GM23338 (cell line): ENCODE data around the gene NFX1. TPM values are rescaled to one million over a fixed set of nuclear protein-coding genes. Genes with fewer than 3 reads are reported as not detected.

Experiments used
- ATAC-seq: fragments of 200-7000 bp; cut with Tn5 transposase; 3 replicates; pipeline ENCODE4 v1.9.1; 2020
- DNase-seq: peaks from one replicate; pipeline ENCODE4 v3.0.0-alpha.2; 2015; ENCODE audit warnings: low spot score
- H2AFZ ChIP-seq: fragments of 200-600 bp; sonication (generic); 2 replicates; pipeline ENCODE4 v1.8.0; 2016; ENCODE audit warnings: antibody characterized with exemption, mild to moderate bottlenecking, moderate library complexity
- H3F3A ChIP-seq: fragments of 200-600 bp; sonication (generic); replicated peaks from 2 replicates; pipeline ENCODE4 v1.8.0; 2017; ENCODE audit warnings: antibody characterized with exemption, mixed run types, low read depth
- H3K27ac ChIP-seq: fragments of 200-600 bp; sonication (generic); 2 replicates; pipeline ENCODE4 v1.6.1; 2016; ENCODE audit warnings: low read depth
- H3K27me3 ChIP-seq: fragments of 200-600 bp; sonication (generic); 2 replicates; pipeline ENCODE4 v1.8.0; 2016; ENCODE audit warnings: mild to moderate bottlenecking, mixed run types, moderate library complexity; ENCODE audit not compliant: insufficient read depth
- H3K36me3 ChIP-seq: fragments of 200-600 bp; sonication (generic); 2 replicates; pipeline ENCODE4 v1.8.0; 2016; ENCODE audit warnings: mild to moderate bottlenecking; ENCODE audit not compliant: insufficient read depth
- H3K4me1 ChIP-seq: fragments of 200-600 bp; sonication (generic); 2 replicates; pipeline ENCODE4 v1.8.0; 2016; ENCODE audit warnings: mild to moderate bottlenecking, moderate library complexity; ENCODE audit not compliant: insufficient read depth
- H3K4me2 ChIP-seq: fragments of 200-600 bp; sonication (generic); 2 replicates; pipeline ENCODE4 v1.7.1; 2017; ENCODE audit warnings: mixed run types
- H3K4me3 ChIP-seq: fragments of 200-600 bp; sonication (generic); 2 replicates; pipeline ENCODE4 v1.6.1; 2016; ENCODE audit warnings: mixed run types
- H3K79me2 ChIP-seq: fragments of 200-600 bp; sonication (generic); replicated peaks from 2 replicates; pipeline ENCODE4 v1.8.0; 2017; ENCODE audit warnings: mild to moderate bottlenecking; ENCODE audit not compliant: insufficient read depth
- H3K9me2 ChIP-seq: fragments of 200-600 bp; sonication (generic); 2 replicates; pipeline ENCODE4 v1.8.0; 2017; ENCODE audit not compliant: insufficient read depth
- H4K20me1 ChIP-seq: fragments of 200-600 bp; sonication (generic); replicated peaks from 2 replicates; pipeline ENCODE4 v1.8.0; 2017; ENCODE audit warnings: mild to moderate bottlenecking; ENCODE audit not compliant: insufficient read depth
- H3K27ac Mint-ChIP-seq: 2 replicates; pipeline ENCODE4 v1.8.0; 2020; ENCODE audit warnings: inconsistent platforms, mild to moderate bottlenecking, moderate library complexity, mixed read lengths
- H3K27me3 Mint-ChIP-seq: 3 replicates; pipeline ENCODE4 v1.8.0; 2022; ENCODE audit warnings: low read depth, mild to moderate bottlenecking, moderate library complexity, mixed read lengths, inconsistent platforms; ENCODE audit not compliant: insufficient read depth, poor library complexity
- H3K36me3 Mint-ChIP-seq: 3 replicates; pipeline ENCODE4 v1.8.0; 2021; ENCODE audit warnings: low read depth, mild to moderate bottlenecking, inconsistent platforms, moderate library complexity, mixed read lengths
- H3K4me1 Mint-ChIP-seq: 3 replicates; pipeline ENCODE4 v1.8.0; 2020; ENCODE audit warnings: mild to moderate bottlenecking, inconsistent platforms, mixed read lengths
- H3K4me3 Mint-ChIP-seq: 3 replicates; pipeline ENCODE4 v1.8.0; 2021; ENCODE audit warnings: moderate library complexity, mild to moderate bottlenecking, inconsistent platforms, mixed read lengths
- H3K9me3 Mint-ChIP-seq: 3 replicates; pipeline ENCODE4 v1.8.0; 2020; ENCODE audit warnings: moderate library complexity, mild to moderate bottlenecking, inconsistent platforms, mixed read lengths
- CREB1 ChIP-seq: fragments of 250-450 bp; sonication (Bioruptor Pico); IDR thresholded peaks from 2 replicates; pipeline ENCODE4 v1.5.0; 2020; ENCODE audit warnings: low read depth, mild to moderate bottlenecking, moderate library complexity
- CTCF ChIP-seq, 2 experiments: fragments of 200-600 bp in 1 of 2; sonication (generic) in 1 of 2; conservative IDR thresholded peaks; 2 replicates each; pipeline versions ENCODE4 v1.5.1 to v1.6.1; 2016 to 2017; ENCODE audit warnings: antibody characterized with exemption in 2 of 2, low read depth in 2 of 2, mild to moderate bottlenecking in 2 of 2, moderate library complexity in 1 of 2
- ETS1 ChIP-seq: IDR thresholded peaks from 2 replicates; pipeline ENCODE4 v1.6.1; 2016; ENCODE audit warnings: antibody characterized with exemption
- EZH2 ChIP-seq: fragments of 200-600 bp; sonication (generic); IDR thresholded peaks from one replicate; pipeline ENCODE4 v1.8.0; 2017; ENCODE audit warnings: antibody characterized with exemption, mild to moderate bottlenecking, low read depth; ENCODE audit not compliant: unreplicated experiment
- JUNB ChIP-seq: IDR thresholded peaks from one replicate; pipeline ENCODE4 v1.6.1; 2016; ENCODE audit warnings: antibody characterized with exemption; ENCODE audit not compliant: unreplicated experiment
- POLR2AphosphoS5 ChIP-seq: IDR thresholded peaks from 2 replicates; pipeline ENCODE4 v1.6.1; 2016; ENCODE audit warnings: antibody characterized with exemption, low read depth
- REST ChIP-seq: IDR thresholded peaks from one replicate; pipeline ENCODE4 v1.6.1; 2018; ENCODE audit warnings: antibody characterized with exemption; ENCODE audit not compliant: unreplicated experiment
- STAT1 ChIP-seq: IDR thresholded peaks from one replicate; pipeline ENCODE4 v1.6.1; 2016; ENCODE audit warnings: antibody characterized with exemption; ENCODE audit not compliant: unreplicated experiment
- ZNF114 ChIP-seq: fragments of 250-450 bp; sonication (Bioruptor Pico); IDR thresholded peaks from 2 replicates; pipeline ENCODE4 v1.5.0; 2020; ENCODE audit warnings: mild to moderate bottlenecking, moderate library complexity
- ZNF462 ChIP-seq: fragments of 250-450 bp; sonication (Bioruptor Pico); IDR thresholded peaks from 2 replicates; pipeline ENCODE4 v1.5.0; 2020; ENCODE audit warnings: mild to moderate bottlenecking, moderate library complexity
- polyA plus RNA-seq: library from polyadenylated mRNA; unstranded; fragments of >200 nt; fragmentation: Nextera tagmentation; extraction: Ambion mirVana; gene quantifications from 2 replicates; pipeline ENCODE4 v1.2.1, GENCODE V29; 2016
- total RNA-seq: library from RNA; depleted of rRNA; stranded (reverse); fragments of >200 nt; shearing (Covaris generic); gene quantifications from 2 replicates; pipeline ENCODE4 v1.2.3, GENCODE V29; 2014

The NFX1 gene
- total and polyA plus RNA-seq, 2 experiments from 2014 or later = 13.9 to 26.1 TPM

- no peaks in the 10 kb centered on the region for H3K27me3 ChIP-seq
- peaks cover 45% of the 10 kb centered on the region for H3K36me3 ChIP-seq
Observed at GRCh38 chr9:33272061-33272460, 18.3 kb upstream of the NFX1 start.

More at GRCh38 chr9:33272061-33272460, 18.3 kb upstream of the NFX1 start:
- H3K36me3 Mint-ChIP-seq = peaks cover 39% of the 10 kb centered on the region
- no peak overlapping the region for H2AFZ ChIP-seq
- DNase-seq (no peak), ATAC-seq (no peak)
- H4K20me1 ChIP-seq = peaks cover 5% of the 10 kb centered on the region
- H3K4me2 ChIP-seq = no peak overlapping the region
- H3K4me1 Mint-ChIP-seq = no peaks in the 10 kb centered on the region
- no peaks in the 10 kb centered on the region for H3F3A ChIP-seq
- no peak overlapping the region for H3K4me3 ChIP-seq
- peaks cover 9% of the 10 kb centered on the region for H3K79me2 ChIP-seq
- H3K27me3 Mint-ChIP-seq = peaks cover 1% of the 10 kb centered on the region
- no peaks in the 10 kb centered on the region for H3K4me1 ChIP-seq
- no peaks in the 10 kb centered on the region for H3K9me3 Mint-ChIP-seq
- TF ChIP-seq REST (no peak), CTCF (conservative IDR thresholded peaks at IDR 0.05; ENCODE audit: low read depth in 2 of 2) (no peak), ZNF462 (CRISPR knock-in tag) (no peak), ZNF114 (CRISPR knock-in tag) (no peak), STAT1 (no peak), JUNB (no peak), POLR2AphosphoS5 (no peak), ETS1 (no peak), CREB1 (CRISPR knock-in tag) (no peak), EZH2 (no peak)
- no peak overlapping the region for H3K4me3 Mint-ChIP-seq
- no peaks in the 10 kb centered on the region for H3K9me2 ChIP-seq
- no peak overlapping the region for H3K27ac ChIP-seq
- H3K27ac Mint-ChIP-seq = no peak overlapping the region
